OCI-LY7 (cell line): ENCODE data around the gene MS4A10.

Experiments
- CTCF ChIP-seq: fragments of 200-600 bp; sonication (generic); conservative IDR thresholded peaks from 2 replicates; pipeline ENCODE4 v1.5.1; 2014; ENCODE audit warnings: mild to moderate bottlenecking, antibody characterized with exemption, low read length, moderate library complexity, mixed read lengths
- EZH2phosphoT487 ChIP-seq: fragments of 200-600 bp; sonication (generic); IDR thresholded peaks from 2 replicates; pipeline ENCODE4 v1.6.1; 2018; ENCODE audit warnings: low read depth, borderline replicate concordance, mild to moderate bottlenecking, mixed run types, antibody characterized with exemption, low read length, moderate library complexity, mixed read lengths

- no peak for TF ChIP-seq CTCF
- TF ChIP-seq EZH2phosphoT487, result no peak
Measured at GRCh38 chr11:60842668-60843600, 57.8 kb downstream of the MS4A10 start.
